Breast epithelium (tissue), 4 donors: ENCODE data around the gene RELN. TPM values are rescaled to one million over a fixed set of nuclear protein-coding genes. Genes with fewer than 3 reads are reported as not detected.
"Not testable (repeated sequence)": the region's sequence is repeated elsewhere in the genome, so short reads cannot be mapped to it uniquely, and the experiment has no call there.

Experiments used
- DNase-seq, 2 donors: peaks; one replicate each; pipeline ENCODE4 v3.0.0-alpha.2; 2019; ENCODE audit warnings: low spot score in 2 of 2
- H3K27ac ChIP-seq, 2 donors: fragments of 200-600 bp; sonication (generic) in 1 of 2; one replicate each; pipeline ENCODE4 v1.5.1; 2016 to 2019; ENCODE audit warnings: mild to moderate bottlenecking in 1 of 2
- H3K27me3 ChIP-seq, 2 donors: fragments of 200-600 bp; sonication (generic) in 1 of 2; one replicate each; pipeline versions ENCODE4 v1.5.1 to v1.6.0; 2017 to 2019; ENCODE audit warnings: control low read depth in 1 of 2, mild to moderate bottlenecking in 1 of 2
- H3K36me3 ChIP-seq: fragments of 200-600 bp; one replicate; pipeline ENCODE4 v1.5.1; 2019
- H3K4me1 ChIP-seq, 2 donors: fragments of 200-600 bp; sonication (generic); one replicate each; pipeline ENCODE4 v1.5.1; 2016 to 2019; ENCODE audit warnings: control low read depth in 1 of 2
- H3K4me3 ChIP-seq, 3 donors: fragments of 200-600 bp; sonication (generic); 1 replicate in 2 of 3; 2 replicates in 1 of 3; pipeline ENCODE4 v1.5.1; 2016 to 2019; ENCODE audit warnings: mild to moderate bottlenecking in 3 of 3, moderate library complexity in 2 of 3
- H3K9me3 ChIP-seq, 2 donors: fragments of 200-600 bp; sonication (generic) in 1 of 2; one replicate each; pipeline ENCODE4 v1.5.1; 2016 to 2019; ENCODE audit warnings: control low read depth in 1 of 2
- POLR2A ChIP-seq: fragments of 450-650 bp; IDR thresholded peaks from one replicate; pipeline ENCODE4 v1.6.1; 2016; ENCODE audit warnings: antibody characterized with exemption, mild to moderate bottlenecking, moderate library complexity
- POLR2AphosphoS5 ChIP-seq, 3 donors: sonication (generic); formaldehyde crosslinking; IDR thresholded peaks; one replicate each; pipeline ENCODE4 v1.6.1; 2017; ENCODE audit warnings: antibody characterized with exemption in 3 of 3
- intact Hi-C: fragments of 100-400 bp; cut with DNase I; formaldehyde crosslinking; loops from one replicate; pipeline ENCODE4 v1.15.1; 2023; ENCODE audit warnings: low total_unique reads
- total RNA-seq, 3 donors: library from RNA; depleted of rRNA; stranded (reverse); fragments of >200 nt; gene quantifications; one replicate each; pipeline ENCODE4 v1.1.0, GENCODE V29; 2016
- TF ChIP-seq, protein P1 (sequence below), 3 donors: fragments of 450-650 bp; IDR thresholded peaks; one replicate each; pipeline ENCODE4 v1.5.1; 2016 to 2017; ENCODE audit warnings: antibody characterized with exemption in 3 of 3, mild to moderate bottlenecking in 3 of 3, moderate library complexity in 3 of 3

RELN gene
- total RNA-seq, 3 donors from 2014 or later, result 3.0 to 9.8 (median 4.5) TPM

- Histone ChIP-seq H3K36me3 (no peaks in the 10 kb centered on the region), H3K4me3 (no peak overlapping the region), H3K27ac (no peak overlapping the region), H3K27me3 (no peaks in the 10 kb centered on the region), H3K4me1 (no peaks in the 10 kb centered on the region), H3K9me3 (no peaks in the 10 kb centered on the region)
- intact Hi-C loops, result no loop called here
- TF ChIP-seq, protein P1, sequence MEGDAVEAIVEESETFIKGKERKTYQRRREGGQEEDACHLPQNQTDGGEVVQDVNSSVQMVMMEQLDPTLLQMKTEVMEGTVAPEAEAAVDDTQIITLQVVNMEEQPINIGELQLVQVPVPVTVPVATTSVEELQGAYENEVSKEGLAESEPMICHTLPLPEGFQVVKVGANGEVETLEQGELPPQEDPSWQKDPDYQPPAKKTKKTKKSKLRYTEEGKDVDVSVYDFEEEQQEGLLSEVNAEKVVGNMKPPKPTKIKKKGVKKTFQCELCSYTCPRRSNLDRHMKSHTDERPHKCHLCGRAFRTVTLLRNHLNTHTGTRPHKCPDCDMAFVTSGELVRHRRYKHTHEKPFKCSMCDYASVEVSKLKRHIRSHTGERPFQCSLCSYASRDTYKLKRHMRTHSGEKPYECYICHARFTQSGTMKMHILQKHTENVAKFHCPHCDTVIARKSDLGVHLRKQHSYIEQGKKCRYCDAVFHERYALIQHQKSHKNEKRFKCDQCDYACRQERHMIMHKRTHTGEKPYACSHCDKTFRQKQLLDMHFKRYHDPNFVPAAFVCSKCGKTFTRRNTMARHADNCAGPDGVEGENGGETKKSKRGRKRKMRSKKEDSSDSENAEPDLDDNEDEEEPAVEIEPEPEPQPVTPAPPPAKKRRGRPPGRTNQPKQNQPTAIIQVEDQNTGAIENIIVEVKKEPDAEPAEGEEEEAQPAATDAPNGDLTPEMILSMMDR (IDR thresholded peaks at IDR 0.05), result no peak
- TF ChIP-seq POLR2AphosphoS5 (IDR thresholded peaks at IDR 0.05) (no peak), POLR2A (no peak)
- DNase-seq, result no peak
Observed at GRCh38 chr7:103905997-103906396, 83.5 kb downstream of the RELN start.

GRCh38 chr7:103902917-103903316 lies 86.5 kb downstream of the RELN start:
- no peaks in the 10 kb centered on the region for H3K4me1 ChIP-seq
- H3K36me3 ChIP-seq, result no peaks in the 10 kb centered on the region
- intact Hi-C loops, result no loop called here
- no peak for DNase-seq
- H3K4me3 ChIP-seq, result no peak overlapping the region
- H3K27me3 ChIP-seq, result no peaks in the 10 kb centered on the region
- no peaks in the 10 kb centered on the region for H3K9me3 ChIP-seq
- H3K27ac ChIP-seq, result no peak overlapping the region
- TF ChIP-seq POLR2AphosphoS5 (IDR thresholded peaks at IDR 0.05) (no peak), POLR2A (no peak)
- TF ChIP-seq, protein P1 (IDR thresholded peaks at IDR 0.05), result no peak

GRCh38 chr7:103896826-103897225 lies 92.6 kb downstream of the RELN start:
- H3K36me3 ChIP-seq, H3K9me3 ChIP-seq, H3K27me3 ChIP-seq, H3K4me3 ChIP-seq, H3K27ac ChIP-seq, DNase-seq, H3K4me1 ChIP-seq, intact Hi-C loops: not testable (repeated sequence)

GRCh38 chr7:103894656-103895596 lies 94.5 kb downstream of the RELN start:
- intact Hi-C loops, result no loop called here

GRCh38 chr7:103893350-103893749 lies 96.1 kb downstream of the RELN start:
- Histone ChIP-seq H3K9me3 (no peaks in the 10 kb centered on the region), H3K4me1 (no peaks in the 10 kb centered on the region), H3K27ac (no peak overlapping the region), H3K4me3 (no peak overlapping the region), H3K36me3 (peaks cover 4% of the 10 kb centered on the region), H3K27me3 (no peaks in the 10 kb centered on the region)
- TF ChIP-seq POLR2A (no peak), POLR2AphosphoS5 (IDR thresholded peaks at IDR 0.05) (no peak)
- TF ChIP-seq, protein P1 (IDR thresholded peaks at IDR 0.05), result no peak
- DNase-seq, result no peak
- intact Hi-C loops, result no loop called here

More at GRCh38 chr7:103894656-103895596, 94.5 kb downstream of the RELN start:
- DNase-seq, result no peak
- TF ChIP-seq, protein P1 (IDR thresholded peaks at IDR 0.05), result no peak
- TF ChIP-seq POLR2A, result no peak
- no peak for TF ChIP-seq POLR2AphosphoS5 (IDR thresholded peaks at IDR 0.05)
- no peak overlapping the region for H3K4me3 ChIP-seq
- H3K27ac ChIP-seq, result no peak overlapping the region
- H3K36me3 ChIP-seq, result peaks cover 4% of the 10 kb centered on the region
- H3K4me1 ChIP-seq, result no peaks in the 10 kb centered on the region
- no peaks in the 10 kb centered on the region for H3K9me3 ChIP-seq
- no peaks in the 10 kb centered on the region for H3K27me3 ChIP-seq
